ENCODE measurements around the gene PELI2.

PELI2 gene

GRCh38 chr14:56313789-56314188 is 195.6 kb downstream of the PELI2 start:
- Histone ChIP-seq H3K27me3 (ENCODE audit: low read length) (no peaks in the 10 kb centered on the region), H4K20me1 (ENCODE audit: low read depth, low read length) (no peaks in the 10 kb centered on the region), H3K27ac (ENCODE audit: low read depth, low read length) (no peak overlapping the region), H3K9me2 (replicated peaks; ENCODE audit: insufficient read depth, low read length) (no peaks in the 10 kb centered on the region), H3K9me3 (ENCODE audit: insufficient read depth, low read length) (no peaks in the 10 kb centered on the region), H3K4me2 (ENCODE audit: low read depth, low read length, poor library complexity, severe bottlenecking) (no peak overlapping the region), H3K79me2 (ENCODE audit: insufficient read depth, low read length) (no peaks in the 10 kb centered on the region), H3F3A (ENCODE audit: insufficient read depth) (no peaks in the 10 kb centered on the region), H3K36me3 (ENCODE audit: low read length) (no peaks in the 10 kb centered on the region), H2AFZ (ENCODE audit: low read depth, low read length, severe bottlenecking) (no peak overlapping the region), H3K9ac (ENCODE audit: low read length) (no peak overlapping the region), H3K4me3 (ENCODE audit: insufficient read depth, low read length, poor library complexity, severe bottlenecking) (no peak overlapping the region)
- TF ChIP-seq EZH2phosphoT487 (conservative IDR thresholded peaks at IDR 0.05; ENCODE audit: low read length) (no peak), CTCF (IDR thresholded peaks at IDR 0.05; ENCODE audit: insufficient read depth, low read length, poor library complexity, severe bottlenecking) (no peak)

GRCh38 chr14:56318393-56319115 is 200.3 kb downstream of the PELI2 start:
- H3K9me3 ChIP-seq (ENCODE audit: insufficient read depth, low read length) = peaks cover 4% of the 10 kb centered on the region; the same call in 1 of the 2 replicates
- H3K9me2 ChIP-seq (replicated peaks; ENCODE audit: insufficient read depth, low read length) = no peaks in the 10 kb centered on the region
- TF ChIP-seq EZH2phosphoT487 (conservative IDR thresholded peaks at IDR 0.05; ENCODE audit: low read length) = no peak
- TF ChIP-seq CTCF (IDR thresholded peaks at IDR 0.05; ENCODE audit: insufficient read depth, low read length, poor library complexity, severe bottlenecking) = no peak
- H3K9ac ChIP-seq (ENCODE audit: low read length) = no peak overlapping the region
- H3K27ac ChIP-seq (ENCODE audit: low read depth, low read length) = no peak overlapping the region
- no peaks in the 10 kb centered on the region for H3K27me3 ChIP-seq (ENCODE audit: low read length)
- no peak overlapping the region for H3K4me2 ChIP-seq (ENCODE audit: low read depth, low read length, poor library complexity, severe bottlenecking)
- no peak overlapping the region for H3K4me3 ChIP-seq (ENCODE audit: insufficient read depth, low read length, poor library complexity, severe bottlenecking)
- H3K36me3 ChIP-seq (ENCODE audit: low read length) = no peaks in the 10 kb centered on the region
- no peaks in the 10 kb centered on the region for H4K20me1 ChIP-seq (ENCODE audit: low read depth, low read length)
- no peaks in the 10 kb centered on the region for H3K79me2 ChIP-seq (ENCODE audit: insufficient read depth, low read length)
- no peaks in the 10 kb centered on the region for H3F3A ChIP-seq (ENCODE audit: insufficient read depth)
- no peak overlapping the region for H2AFZ ChIP-seq (ENCODE audit: low read depth, low read length, severe bottlenecking)

- Histone ChIP-seq H3K4me2 (ENCODE audit: low read depth, low read length, poor library complexity, severe bottlenecking) (no peak overlapping the region), H3K27me3 (ENCODE audit: low read length) (no peaks in the 10 kb centered on the region), H3K9ac (ENCODE audit: low read length) (no peak overlapping the region), H3K79me2 (ENCODE audit: insufficient read depth, low read length) (no peaks in the 10 kb centered on the region), H3K9me2 (replicated peaks; ENCODE audit: insufficient read depth, low read length) (no peaks in the 10 kb centered on the region), H3K27ac (ENCODE audit: low read depth, low read length) (no peak overlapping the region), H3F3A (ENCODE audit: insufficient read depth) (no peaks in the 10 kb centered on the region), H3K4me3 (ENCODE audit: insufficient read depth, low read length, poor library complexity, severe bottlenecking) (no peak overlapping the region), H2AFZ (ENCODE audit: low read depth, low read length, severe bottlenecking) (no peak overlapping the region), H3K36me3 (ENCODE audit: low read length) (no peaks in the 10 kb centered on the region), H4K20me1 (ENCODE audit: low read depth, low read length) (no peaks in the 10 kb centered on the region), H3K9me3 (ENCODE audit: insufficient read depth, low read length) (peaks cover 4% of the 10 kb centered on the region; the same call in 1 of the 2 replicates)
- TF ChIP-seq EZH2phosphoT487 (conservative IDR thresholded peaks at IDR 0.05; ENCODE audit: low read length) (no peak), CTCF (IDR thresholded peaks at IDR 0.05; ENCODE audit: insufficient read depth, low read length, poor library complexity, severe bottlenecking) (no peak)
Measured at GRCh38 chr14:56321861-56322260, 203.7 kb downstream of the PELI2 start.

Data from SU-DHL-6 (cell line).